ENCODE data around the gene C9orf152.
A peak's percentile ranks its signal among the peaks of the same experiment; 100 is the strongest.

The C9orf152 gene

GRCh38 chr9:110192531-110193261 lies 15.3 kb downstream of the C9orf152 start:
- peaks cover 10% of the 10 kb centered on the region for H3K4me1 ChIP-seq (ENCODE audit: low read depth, poor library complexity, severe bottlenecking)
- H3K27ac ChIP-seq: no peak overlapping the region
- no peak overlapping the region for H2AFZ ChIP-seq (ENCODE audit: low read depth)
- peak overlapping the region; percentile 4; the same call in 1 of the 2 replicates for H3K4me2 ChIP-seq
- TF ChIP-seq CTCF (conservative IDR thresholded peaks at IDR 0.05; ENCODE audit: low read depth, low read length): no peak
- H3K9ac ChIP-seq: no peak overlapping the region
- H4K20me1 ChIP-seq (ENCODE audit: insufficient read depth): no peaks in the 10 kb centered on the region
- no peak overlapping the region for H3K4me3 ChIP-seq (IDR thresholded peaks at IDR 0.05; ENCODE audit: insufficient read depth, low read depth, low read length)
- H3K27me3 ChIP-seq (ENCODE audit: insufficient read depth, low read depth): no peaks in the 10 kb centered on the region
- H3K79me2 ChIP-seq (ENCODE audit: insufficient read depth, low read depth): no peaks in the 10 kb centered on the region
- no peaks in the 10 kb centered on the region for H3K36me3 ChIP-seq (ENCODE audit: insufficient read depth)

- peaks cover 10% of the 10 kb centered on the region for H3K4me1 ChIP-seq (ENCODE audit: low read depth, poor library complexity, severe bottlenecking)
- H3K27ac ChIP-seq: no peak overlapping the region
- H3K4me3 ChIP-seq (IDR thresholded peaks at IDR 0.05; ENCODE audit: insufficient read depth, low read depth, low read length): no peak overlapping the region
- no peaks in the 10 kb centered on the region for H3K79me2 ChIP-seq (ENCODE audit: insufficient read depth, low read depth)
- TF ChIP-seq CTCF (conservative IDR thresholded peaks at IDR 0.05; ENCODE audit: low read depth, low read length): no peak
- H3K4me2 ChIP-seq: no peak overlapping the region
- H3K9ac ChIP-seq: no peak overlapping the region
- H3K27me3 ChIP-seq (ENCODE audit: insufficient read depth, low read depth): no peaks in the 10 kb centered on the region
- H3K36me3 ChIP-seq (ENCODE audit: insufficient read depth): no peaks in the 10 kb centered on the region
- H4K20me1 ChIP-seq (ENCODE audit: insufficient read depth): no peaks in the 10 kb centered on the region
- H2AFZ ChIP-seq (ENCODE audit: low read depth): no peak overlapping the region
These were observed 16.3 kb downstream of the C9orf152 start for GRCh38 chr9:110191615-110192014.

GRCh38 chr9:110189559-110190320 lies 18.2 kb downstream of the C9orf152 start:
- H3K9ac ChIP-seq: no peak overlapping the region
- no peak overlapping the region for H3K27ac ChIP-seq
- no peak for TF ChIP-seq CTCF (conservative IDR thresholded peaks at IDR 0.05; ENCODE audit: low read depth, low read length)
- no peak overlapping the region for H3K4me2 ChIP-seq
- no peak overlapping the region for H2AFZ ChIP-seq (ENCODE audit: low read depth)
- no peaks in the 10 kb centered on the region for H3K36me3 ChIP-seq (ENCODE audit: insufficient read depth)
- H3K79me2 ChIP-seq (ENCODE audit: insufficient read depth, low read depth): no peaks in the 10 kb centered on the region
- no peak overlapping the region for H3K4me3 ChIP-seq (IDR thresholded peaks at IDR 0.05; ENCODE audit: insufficient read depth, low read depth, low read length)
- H3K4me1 ChIP-seq (ENCODE audit: low read depth, poor library complexity, severe bottlenecking): peaks cover 10% of the 10 kb centered on the region
- no peaks in the 10 kb centered on the region for H3K27me3 ChIP-seq (ENCODE audit: insufficient read depth, low read depth)
- H4K20me1 ChIP-seq (ENCODE audit: insufficient read depth): no peaks in the 10 kb centered on the region

- TF ChIP-seq CTCF (conservative IDR thresholded peaks at IDR 0.05; ENCODE audit: low read depth, low read length): no peak
- Histone ChIP-seq H3K4me3 (IDR thresholded peaks at IDR 0.05; ENCODE audit: insufficient read depth, low read depth, low read length) (no peak overlapping the region), H3K9ac (no peak overlapping the region), H3K27ac (no peak overlapping the region), H3K79me2 (ENCODE audit: insufficient read depth, low read depth) (no peaks in the 10 kb centered on the region), H3K27me3 (ENCODE audit: insufficient read depth, low read depth) (no peaks in the 10 kb centered on the region), H3K4me1 (ENCODE audit: low read depth, poor library complexity, severe bottlenecking) (peaks cover 10% of the 10 kb centered on the region), H2AFZ (ENCODE audit: low read depth) (no peak overlapping the region), H4K20me1 (ENCODE audit: insufficient read depth) (no peaks in the 10 kb centered on the region), H3K4me2 (no peak overlapping the region), H3K36me3 (ENCODE audit: insufficient read depth) (no peaks in the 10 kb centered on the region)
These were observed 19.0 kb downstream of the C9orf152 start for GRCh38 chr9:110188991-110189390.
